ENCODE measurements around the gene SMR3A.

DNA sequence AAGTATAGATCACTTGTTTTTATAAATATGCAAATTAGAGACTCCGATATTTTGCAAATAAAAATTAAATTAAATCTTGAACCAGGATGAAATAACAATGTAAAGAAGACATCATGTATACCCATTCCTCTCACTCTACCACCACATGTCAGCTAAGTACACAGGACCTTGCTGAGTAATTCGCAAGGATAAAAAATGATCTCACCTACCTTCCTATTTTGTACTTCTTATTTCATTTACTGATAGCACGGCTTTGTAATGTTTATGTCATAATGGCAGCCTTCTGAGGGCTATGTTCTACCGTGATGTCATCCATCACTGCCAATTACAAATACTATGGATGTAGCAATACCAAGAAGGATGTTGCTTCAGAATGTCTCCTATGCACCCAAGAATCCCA, 11.4 kb downstream of the SMR3A start:
- TF ChIP-seq, protein P1, sequence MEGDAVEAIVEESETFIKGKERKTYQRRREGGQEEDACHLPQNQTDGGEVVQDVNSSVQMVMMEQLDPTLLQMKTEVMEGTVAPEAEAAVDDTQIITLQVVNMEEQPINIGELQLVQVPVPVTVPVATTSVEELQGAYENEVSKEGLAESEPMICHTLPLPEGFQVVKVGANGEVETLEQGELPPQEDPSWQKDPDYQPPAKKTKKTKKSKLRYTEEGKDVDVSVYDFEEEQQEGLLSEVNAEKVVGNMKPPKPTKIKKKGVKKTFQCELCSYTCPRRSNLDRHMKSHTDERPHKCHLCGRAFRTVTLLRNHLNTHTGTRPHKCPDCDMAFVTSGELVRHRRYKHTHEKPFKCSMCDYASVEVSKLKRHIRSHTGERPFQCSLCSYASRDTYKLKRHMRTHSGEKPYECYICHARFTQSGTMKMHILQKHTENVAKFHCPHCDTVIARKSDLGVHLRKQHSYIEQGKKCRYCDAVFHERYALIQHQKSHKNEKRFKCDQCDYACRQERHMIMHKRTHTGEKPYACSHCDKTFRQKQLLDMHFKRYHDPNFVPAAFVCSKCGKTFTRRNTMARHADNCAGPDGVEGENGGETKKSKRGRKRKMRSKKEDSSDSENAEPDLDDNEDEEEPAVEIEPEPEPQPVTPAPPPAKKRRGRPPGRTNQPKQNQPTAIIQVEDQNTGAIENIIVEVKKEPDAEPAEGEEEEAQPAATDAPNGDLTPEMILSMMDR (IDR thresholded peaks at IDR 0.05) = no peak
- TF ChIP-seq POLR2A (IDR thresholded peaks at IDR 0.05) = no peak

Data from vagina (tissue), 2 donors.